Activated CD8-positive, alpha-beta memory T cell treated with anti-CD3 and anti-CD28 coated beads for 48 hours (primary cell): ENCODE data around the gene MAP3K1.
"Not testable (repeated sequence)": the region's sequence is repeated elsewhere in the genome, so short reads cannot be mapped to it uniquely, and the experiment has no call there.

Experiments used
- DNase-seq, 3 experiments: peaks; one replicate each; pipeline ENCODE4 v3.0.0-alpha.2; 2020; ENCODE audit warnings: low read depth in 2 of 3, low spot score in 2 of 3

MAP3K1 gene

DNA sequence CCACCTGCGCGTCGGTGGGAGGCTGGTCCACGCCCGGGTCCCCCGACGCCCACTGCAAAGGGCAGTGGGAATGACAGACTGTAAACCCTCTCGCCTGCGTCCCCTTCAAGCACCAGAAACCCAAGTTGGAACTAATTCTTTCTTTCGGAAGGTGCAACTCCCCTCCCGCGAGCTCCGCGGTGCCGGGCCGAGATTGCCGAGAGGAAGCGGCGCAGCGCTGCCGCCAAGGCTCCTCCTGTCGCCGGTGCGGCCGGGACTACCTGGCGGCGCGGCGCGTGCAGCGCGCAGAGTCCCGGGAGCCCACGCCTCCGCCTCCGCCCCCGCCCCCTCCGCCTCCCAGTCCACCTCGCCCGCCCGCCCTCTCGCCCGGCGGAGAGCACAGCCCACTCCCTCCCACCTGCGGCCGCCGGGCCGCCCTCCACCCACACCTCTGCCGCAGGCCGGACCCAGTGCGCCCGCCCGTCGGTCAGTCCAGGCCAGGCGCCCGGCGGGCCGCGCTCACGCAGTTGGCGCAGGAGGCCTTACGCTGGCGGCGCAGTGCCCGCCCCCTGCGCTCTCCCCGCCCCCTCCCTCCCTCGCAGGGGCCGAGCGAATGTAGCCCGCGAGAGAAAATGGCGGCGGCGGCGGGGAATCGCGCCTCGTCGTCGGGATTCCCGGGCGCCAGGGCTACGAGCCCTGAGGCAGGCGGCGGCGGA lies at the start of gene MAP3K1:
MAP3K1 (plus strand) TSS at position 587 of the 695 bp plus-strand sequence; CDS start at position 612, 25 bp downstream.
- peak; percentile 55 to 65 (median 60) for DNase-seq

DNA sequence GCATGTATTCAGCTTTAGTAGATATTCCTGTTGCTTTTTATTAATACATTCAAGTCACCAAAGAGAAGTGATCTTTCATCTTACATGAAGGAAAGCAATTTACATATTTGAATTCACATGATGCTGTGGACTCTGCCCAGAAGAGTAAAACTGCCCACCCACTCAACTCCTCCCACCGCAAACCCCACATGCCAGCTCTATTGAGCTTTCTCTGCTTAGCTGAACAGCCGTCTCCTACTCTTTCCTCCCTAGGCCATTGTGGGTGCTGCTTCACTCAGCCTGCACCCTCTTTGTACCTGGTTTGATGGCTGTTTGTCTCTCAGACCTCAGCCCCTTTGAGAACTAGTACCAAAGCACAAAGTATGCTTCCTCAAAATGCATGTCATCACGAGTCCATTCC lies 48.4 kb upstream of the MAP3K1 start:
- DNase-seq = no peak

DNA sequence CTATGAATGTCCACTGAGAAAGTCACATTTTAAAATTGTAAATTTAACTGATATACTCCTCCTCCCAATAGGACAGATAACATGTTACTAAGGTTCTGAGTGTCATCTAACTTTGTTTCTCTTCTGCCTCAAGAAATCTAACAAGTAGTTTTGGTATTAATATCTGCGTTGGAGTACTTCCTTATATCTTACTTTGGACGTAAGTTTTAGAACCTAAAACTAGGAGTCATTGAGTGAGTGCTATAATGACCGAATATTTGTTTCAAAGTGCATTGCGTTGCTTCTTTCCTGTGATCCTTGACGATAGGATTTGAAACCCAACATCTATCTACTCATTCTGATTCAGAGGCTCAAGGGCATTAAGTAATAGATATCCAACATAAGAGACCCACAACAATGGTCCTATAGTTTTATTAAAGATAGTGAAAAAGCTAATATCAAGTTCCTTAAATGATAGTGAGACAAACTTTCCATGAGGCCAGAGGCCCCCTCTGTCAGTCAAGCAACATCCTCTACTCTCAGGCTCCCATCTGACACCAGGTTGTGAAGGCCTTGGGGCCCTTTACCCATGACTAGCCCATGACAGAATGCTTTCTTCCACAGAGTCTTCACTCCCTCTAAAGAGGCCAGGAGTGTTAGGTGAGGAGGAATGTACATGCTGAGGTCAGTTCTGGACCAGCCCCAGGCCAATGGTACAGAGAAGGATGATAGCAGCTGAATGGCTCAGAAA lies 45.3 kb upstream of the MAP3K1 start:
- no peak for DNase-seq

DNA sequence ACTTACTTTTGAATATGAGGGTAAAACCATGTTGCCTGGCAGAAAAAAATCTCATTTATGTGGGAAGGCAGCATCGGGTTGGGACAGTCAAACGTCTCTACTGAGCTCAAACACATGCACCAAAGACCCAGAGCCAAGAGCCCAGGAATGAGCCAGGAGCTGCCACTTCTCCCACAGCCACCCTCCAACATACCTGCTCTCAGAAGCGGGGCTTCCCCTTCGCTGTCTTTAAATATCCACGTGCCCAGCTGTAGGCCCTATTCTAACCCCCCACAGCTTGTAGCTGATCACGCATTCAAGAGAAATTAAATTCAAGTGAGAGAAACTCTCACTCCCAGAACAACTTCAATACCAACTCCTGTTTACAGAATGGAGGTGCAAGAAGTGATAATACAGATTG lies 42.6 kb upstream of the MAP3K1 start:
- DNase-seq = no peak

DNA sequence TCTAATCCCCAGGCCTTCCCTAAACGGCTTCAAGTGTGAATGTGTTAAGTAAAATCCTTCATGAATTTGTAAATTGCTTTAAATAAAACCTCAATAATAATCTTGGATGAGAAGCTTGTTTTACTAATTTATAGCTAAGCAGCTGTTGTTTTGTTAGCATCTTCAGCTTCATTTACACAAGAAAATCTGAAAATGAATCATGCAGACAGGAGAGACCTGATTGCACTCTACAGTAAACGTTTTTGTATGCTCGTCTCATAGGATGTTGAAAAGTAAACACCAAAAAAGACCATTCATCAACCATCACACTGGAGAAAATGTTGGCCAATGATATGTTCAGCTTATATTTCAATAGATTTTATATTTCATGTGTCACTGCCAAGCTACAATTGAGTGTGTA lies 40.4 kb upstream of the MAP3K1 start:
- DNase-seq = no peak

DNA sequence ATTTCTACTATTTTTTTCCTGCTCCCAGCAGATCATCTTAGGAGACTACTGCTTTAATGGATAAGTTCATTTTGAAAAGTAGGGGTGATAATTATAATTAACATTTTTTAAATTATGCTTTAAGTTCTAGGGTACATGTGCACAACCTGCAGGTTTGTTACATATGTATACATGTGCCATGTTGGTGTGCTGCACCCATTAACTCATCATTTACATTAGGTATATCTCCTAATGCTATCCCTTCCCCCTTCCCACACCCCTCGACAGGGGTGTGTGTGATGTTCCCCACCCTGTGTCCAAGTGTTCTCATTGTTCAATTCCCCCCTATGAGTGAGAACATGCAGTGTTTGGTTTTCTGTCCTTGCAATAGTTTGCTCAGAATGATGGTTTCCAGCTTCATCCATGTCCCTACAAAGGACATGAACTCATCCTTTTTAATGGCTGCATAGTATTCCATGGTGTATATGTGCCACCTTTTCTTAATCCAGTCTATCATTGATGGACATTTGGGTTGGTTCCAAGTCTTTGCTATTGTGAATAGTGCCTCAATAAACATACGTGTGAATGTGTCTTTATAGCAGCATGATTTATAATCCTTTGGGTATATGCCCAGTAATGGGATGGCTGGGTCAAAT lies 39.0 kb upstream of the MAP3K1 start:
- DNase-seq = not testable (repeated sequence)

DNA sequence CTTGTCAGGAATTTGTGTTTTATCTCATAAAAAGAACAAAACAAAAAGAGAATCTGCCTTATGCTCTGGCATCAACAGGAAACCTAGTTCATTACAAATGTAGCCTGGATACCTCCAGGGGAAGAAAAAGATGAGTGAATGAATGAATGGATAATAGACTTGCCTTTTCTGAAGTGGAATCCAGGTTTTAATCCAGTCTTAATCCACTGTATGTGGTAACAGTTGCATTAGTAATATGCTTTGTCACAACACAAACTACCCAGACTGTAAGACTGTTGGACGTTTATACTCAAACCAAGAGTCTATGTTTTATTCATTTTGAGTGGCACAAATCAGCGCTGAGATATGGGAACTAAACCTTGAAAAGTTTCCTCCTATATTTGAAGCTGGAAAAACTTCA lies 32.1 kb upstream of the MAP3K1 start:
- no peak for DNase-seq

DNA sequence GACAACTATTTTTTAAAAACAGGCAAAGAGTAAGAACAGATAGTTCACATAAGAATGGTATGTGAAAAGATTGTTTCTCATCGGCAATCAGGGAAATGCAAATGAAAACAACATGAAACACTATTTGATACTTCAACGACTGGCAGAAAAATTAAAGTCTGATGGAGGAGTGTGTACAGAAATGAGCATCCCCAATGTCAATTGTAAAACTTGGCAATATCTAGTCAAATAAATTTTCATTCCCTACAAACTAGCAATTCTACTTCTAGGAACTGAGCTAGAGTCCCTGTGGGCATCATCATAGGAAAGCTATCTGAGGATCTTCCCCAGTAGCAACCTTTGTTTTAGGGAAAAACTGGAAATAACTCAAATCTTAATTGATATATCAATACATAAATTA lies 29.0 kb upstream of the MAP3K1 start:
- no peak for DNase-seq

DNA sequence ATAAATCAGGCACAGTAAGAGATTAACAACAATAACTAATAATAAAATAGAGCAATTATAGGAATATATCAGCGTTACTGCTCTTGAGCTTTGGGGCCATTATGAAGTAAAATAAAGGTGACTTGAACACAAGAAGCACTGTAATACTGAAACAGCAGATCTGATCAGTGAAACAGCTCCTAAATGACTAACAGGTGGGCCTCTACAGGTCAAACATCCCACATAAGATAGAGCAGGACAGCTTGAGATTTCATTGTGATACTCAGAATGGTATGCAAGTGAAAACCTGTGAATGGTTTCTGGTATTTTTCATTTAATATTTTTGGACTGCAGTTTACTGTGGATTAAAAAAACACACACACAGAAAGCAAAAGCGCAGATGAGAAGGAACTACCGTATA lies 24.0 kb upstream of the MAP3K1 start:
- no peak for DNase-seq

DNA sequence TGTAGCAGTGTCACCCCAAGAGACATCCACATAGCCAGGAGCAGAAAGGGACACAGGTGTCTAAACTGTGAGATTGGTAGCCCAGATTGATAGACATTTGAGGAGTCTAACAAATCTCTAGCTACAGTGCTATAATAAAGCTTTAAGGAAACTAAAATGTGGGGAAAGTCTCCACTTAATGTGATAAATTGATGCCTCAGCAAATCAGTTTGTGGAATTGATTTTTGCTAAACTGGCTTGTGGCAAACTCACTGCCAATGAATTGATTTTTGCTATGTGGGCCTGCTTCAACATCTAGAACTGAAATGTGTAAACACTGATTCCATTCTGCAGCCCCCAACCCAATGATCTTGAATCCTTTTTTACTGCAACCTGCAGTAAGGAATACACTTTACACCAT lies 16.8 kb upstream of the MAP3K1 start:
- DNase-seq = no peak

DNA sequence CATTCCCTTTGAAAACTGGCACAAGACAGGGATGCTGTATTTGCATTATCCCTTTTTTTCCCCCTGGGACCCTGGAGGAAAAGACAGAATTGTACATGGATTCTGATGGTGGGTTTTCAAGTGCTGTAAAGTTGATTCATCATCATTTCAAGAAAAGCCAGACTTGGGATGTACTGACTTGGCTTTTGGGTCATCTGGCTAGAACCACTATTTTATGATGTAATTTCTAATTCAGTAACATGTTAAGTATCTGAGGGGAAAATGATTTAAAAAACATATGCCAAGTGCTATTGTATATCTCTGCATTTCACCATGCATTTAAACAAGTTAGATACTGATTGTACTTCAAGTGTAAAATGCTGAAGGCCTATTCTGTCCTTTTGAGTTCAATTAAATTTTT lies 15.2 kb upstream of the MAP3K1 start:
- DNase-seq = no peak

DNA sequence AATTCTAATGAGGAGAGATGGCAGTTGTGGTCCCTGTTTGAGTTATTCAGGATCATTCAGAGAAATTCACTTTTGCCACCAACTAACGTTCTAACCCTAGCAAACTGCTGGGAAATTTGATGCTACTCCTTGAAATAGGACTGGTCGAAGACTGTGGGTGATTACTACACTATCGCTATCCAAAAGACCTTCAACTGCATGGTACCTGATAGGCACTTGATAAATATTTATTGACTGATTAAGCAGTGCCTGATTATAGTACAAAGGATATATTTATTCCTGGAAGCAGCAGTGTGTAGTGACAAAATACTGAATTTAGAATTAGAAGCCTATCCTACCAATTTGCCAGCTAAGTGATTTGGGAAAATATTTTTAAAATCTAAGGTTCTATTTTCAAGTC lies 14.1 kb upstream of the MAP3K1 start:
- DNase-seq = no peak

DNA sequence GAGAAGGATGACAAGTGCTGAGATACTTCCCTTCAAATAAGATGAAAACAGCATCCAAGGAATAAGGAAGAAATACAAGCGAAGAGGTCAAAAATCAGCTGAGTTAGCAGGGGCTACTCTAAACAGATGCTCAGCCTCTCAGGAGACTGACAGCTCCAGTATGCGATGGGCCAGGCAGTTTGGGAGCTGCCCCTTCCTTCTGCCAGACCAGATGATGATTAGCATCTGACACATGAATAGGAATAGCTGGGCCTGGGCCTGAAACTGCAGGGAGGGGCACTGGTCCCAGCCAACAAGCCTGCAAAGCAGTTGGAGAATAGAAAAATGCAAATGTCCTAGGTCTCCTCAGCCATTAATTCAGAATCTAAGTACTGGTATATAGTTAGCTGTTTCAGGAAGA lies 13.1 kb upstream of the MAP3K1 start:
- no peak for DNase-seq

DNA sequence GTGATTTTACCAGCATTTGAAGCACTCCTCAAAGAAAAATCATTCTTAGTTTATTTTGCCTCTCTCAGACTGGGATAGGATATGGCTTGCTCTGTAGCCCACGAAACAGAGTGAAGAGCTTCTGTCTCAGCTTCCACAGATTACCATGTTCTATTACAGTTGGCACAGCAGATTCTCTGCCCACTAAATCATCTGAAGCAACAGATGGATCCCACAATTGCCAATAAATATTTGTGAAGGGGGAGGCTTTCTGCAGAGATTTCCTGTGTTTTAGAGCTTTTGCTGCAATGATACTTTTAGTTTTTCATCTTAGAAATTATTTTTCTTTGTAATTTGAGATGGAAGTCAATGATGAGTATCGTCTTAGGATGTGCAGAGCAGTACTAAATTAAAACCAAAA lies 12.3 kb upstream of the MAP3K1 start:
- DNase-seq = no peak

DNA sequence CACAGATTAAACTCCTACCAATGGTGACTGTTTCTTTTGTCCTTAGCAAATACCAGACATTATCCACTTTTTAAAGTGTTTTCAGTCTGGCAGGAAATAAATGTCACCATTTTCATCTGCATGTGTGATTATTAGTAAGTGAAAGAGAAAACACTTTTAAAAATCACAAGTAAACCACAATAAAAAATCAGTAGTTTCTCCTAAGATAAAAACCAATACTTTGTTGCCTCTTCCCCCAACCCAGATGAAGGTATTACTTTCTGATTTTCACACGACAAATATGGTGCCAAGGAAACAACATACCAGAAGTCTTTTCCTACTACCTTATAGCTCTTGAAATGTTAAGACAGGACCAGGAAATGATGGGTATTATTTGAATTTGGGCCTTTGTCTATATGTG lies 11.5 kb upstream of the MAP3K1 start:
- no peak for DNase-seq

DNA sequence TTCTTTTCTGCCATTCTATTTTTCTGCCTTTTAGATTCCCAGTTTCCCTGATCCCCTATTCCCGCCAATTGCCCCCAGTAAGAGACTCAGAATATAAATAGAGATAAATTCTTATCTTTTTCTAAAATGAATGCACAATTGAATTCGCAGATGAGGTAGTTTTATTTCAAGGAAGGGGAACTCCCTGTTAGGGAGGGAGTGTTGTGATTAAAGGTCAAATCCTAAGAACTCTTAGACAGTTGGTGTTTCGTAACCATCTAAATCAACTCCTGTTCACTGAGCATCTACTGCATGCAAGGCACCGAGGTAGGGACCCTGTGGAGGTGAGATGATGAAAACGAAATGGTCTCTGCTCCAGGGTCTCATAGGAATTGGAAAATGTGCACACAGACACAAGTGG lies 7.7 kb upstream of the MAP3K1 start:
- no peak for DNase-seq

DNA sequence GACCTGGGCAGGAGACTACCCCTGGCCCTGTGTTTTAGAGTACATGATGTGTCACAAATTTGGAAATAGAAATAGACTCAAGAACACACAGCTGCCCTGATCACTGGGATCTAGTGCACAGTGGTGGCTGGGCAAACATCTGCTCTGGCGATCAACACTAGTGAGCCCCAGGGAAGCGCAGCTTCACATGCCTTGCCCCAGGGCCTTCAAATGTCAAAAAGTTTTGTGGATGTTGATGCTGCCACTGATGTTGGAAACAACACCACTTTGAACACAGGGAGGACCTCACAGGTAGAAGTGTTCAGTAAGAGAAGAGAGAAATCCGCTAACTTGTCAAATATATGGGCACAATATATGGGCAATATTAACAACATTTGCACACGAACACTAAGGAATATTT lies 7.1 kb upstream of the MAP3K1 start:
- no peak for DNase-seq

DNA sequence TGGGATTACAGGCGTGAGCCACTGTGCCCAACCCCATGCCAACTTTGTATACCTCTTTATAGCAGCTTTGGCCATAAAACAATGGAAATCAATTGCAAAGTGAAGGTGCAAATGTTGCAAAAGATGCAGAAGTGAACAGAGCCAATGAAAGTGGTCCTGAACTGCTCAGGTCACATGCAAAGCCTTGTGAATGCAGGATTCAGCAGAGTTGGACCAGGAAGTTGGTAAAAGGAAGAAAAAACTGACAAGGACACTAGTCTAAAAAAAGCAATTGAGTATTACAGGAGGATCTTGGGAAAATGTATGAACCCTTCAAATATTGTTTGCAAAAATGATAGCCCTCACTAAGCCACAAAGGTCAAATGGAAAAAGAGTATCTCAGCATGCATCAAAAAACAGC lies 4.5 kb upstream of the MAP3K1 start:
- DNase-seq = no peak

DNA sequence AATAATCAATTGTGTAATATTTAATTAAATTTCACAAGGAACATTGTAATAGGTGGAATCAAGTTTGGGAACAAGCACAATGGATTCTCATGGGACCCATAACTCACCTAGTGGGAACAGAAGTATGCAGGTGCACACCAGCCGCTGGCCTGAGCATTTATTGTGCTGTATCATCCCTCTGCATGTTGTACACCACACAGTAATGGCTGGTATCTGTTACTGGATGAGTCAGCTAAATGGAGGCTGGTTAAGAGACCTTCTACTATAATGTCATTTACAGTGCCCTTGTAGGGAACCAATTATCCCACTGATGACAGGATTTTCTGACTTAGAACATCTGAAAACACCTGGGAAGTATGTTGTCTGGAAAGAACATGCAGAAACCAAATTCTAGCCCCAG lies 3.2 kb upstream of the MAP3K1 start:
- no peak for DNase-seq

DNA sequence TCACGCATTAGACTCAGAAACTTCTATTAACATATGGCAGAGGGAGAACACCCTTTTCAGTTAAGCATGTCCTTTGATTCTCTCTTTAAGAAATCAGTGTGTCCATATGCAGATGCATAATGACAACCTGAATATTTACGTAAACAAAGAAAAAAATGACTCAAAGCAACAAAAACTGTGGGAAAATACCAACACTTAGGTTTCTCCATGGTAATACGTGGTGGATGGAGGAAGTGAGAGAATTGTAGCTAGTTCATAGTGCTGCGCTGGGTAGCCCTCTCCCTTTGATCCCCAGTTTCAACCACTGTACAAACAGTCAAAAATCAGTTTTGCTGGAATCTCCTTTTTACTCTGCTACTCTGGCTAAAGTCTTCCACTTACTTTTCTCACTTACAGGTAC lies 2.0 kb upstream of the MAP3K1 start:
- no peak for DNase-seq

DNA sequence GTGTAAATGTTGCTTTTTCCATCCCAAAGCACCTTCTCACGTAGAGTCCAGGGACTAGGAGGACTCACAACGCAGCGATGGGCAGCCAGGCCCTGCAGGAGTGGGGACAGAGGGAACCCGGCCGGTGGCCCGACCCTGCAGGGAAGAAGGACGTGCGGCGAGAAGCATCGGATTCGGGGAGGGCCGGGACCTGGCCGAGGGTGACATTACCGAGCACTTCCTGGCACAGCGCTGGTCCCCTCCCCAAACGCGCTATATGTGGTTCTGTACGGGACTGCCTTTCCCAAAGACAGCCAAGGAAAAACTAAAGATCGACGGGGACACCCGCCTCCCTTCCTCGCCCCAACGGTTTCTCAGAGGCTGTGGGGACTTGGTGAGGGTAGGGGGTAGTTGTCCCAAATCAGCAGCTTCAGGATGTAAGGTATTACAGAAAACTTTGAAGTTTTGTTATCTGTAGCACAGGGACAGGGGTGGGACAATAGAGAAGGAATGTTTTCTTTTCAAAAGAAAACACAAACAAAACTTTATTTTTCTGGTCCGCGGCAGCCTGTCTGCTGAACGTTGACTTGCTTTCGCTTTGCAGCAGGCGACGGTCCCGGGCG lies 887 bp upstream of the MAP3K1 start:
- peak in 2 of 3 experiments; percentile 12 to 18 for DNase-seq
